ENCODE data around the gene ADSS1.

ADSS1 gene

GRCh38 chr14:104734051-104734587 is 10.1 kb downstream of the ADSS1 start:
- no peak for FAIRE-seq
- DNase-seq (ENCODE audit: insufficient read length, low spot score) = no peak
- TF ChIP-seq POLR2A (IDR thresholded peaks at IDR 0.05; ENCODE audit: low read depth, low read length) = no peak

GRCh38 chr14:104734601-104734990 is 10.6 kb downstream of the ADSS1 start:
- TF ChIP-seq POLR2A (IDR thresholded peaks at IDR 0.05; ENCODE audit: low read depth, low read length) = no peak
- no peak for FAIRE-seq
- no peak for DNase-seq (ENCODE audit: insufficient read length, low spot score)

GRCh38 chr14:104734991-104735779 is 11.2 kb downstream of the ADSS1 start:
- DNase-seq (ENCODE audit: insufficient read length, low spot score) (no peak), FAIRE-seq (no peak)
- no peak for TF ChIP-seq POLR2A (IDR thresholded peaks at IDR 0.05; ENCODE audit: low read depth, low read length)

- no peak for TF ChIP-seq POLR2A (IDR thresholded peaks at IDR 0.05; ENCODE audit: low read depth, low read length)
- FAIRE-seq = no peak
- no peak for DNase-seq (ENCODE audit: insufficient read length, low spot score)
These were observed 12.0 kb downstream of the ADSS1 start for GRCh38 chr14:104735830-104736642.

- no peak for DNase-seq (ENCODE audit: insufficient read length, low spot score)
- TF ChIP-seq POLR2A (IDR thresholded peaks at IDR 0.05; ENCODE audit: low read depth, low read length) = no peak
- FAIRE-seq = no peak
These were observed 14.5 kb downstream of the ADSS1 start for GRCh38 chr14:104738375-104739019.

- FAIRE-seq = no peak
- no peak for TF ChIP-seq POLR2A (IDR thresholded peaks at IDR 0.05; ENCODE audit: low read depth, low read length)
- DNase-seq (ENCODE audit: insufficient read length, low spot score) = no peak
These were observed 15.0 kb downstream of the ADSS1 start for GRCh38 chr14:104739026-104739425.

GRCh38 chr14:104739546-104740516 is 15.8 kb downstream of the ADSS1 start:
- no peak for TF ChIP-seq POLR2A (IDR thresholded peaks at IDR 0.05; ENCODE audit: low read depth, low read length)
- no peak for FAIRE-seq
- no peak for DNase-seq (ENCODE audit: insufficient read length, low spot score)

GRCh38 chr14:104741108-104741802 is 17.2 kb downstream of the ADSS1 start:
- FAIRE-seq (no peak), DNase-seq (ENCODE audit: insufficient read length, low spot score) (no peak)

GRCh38 chr14:104741803-104742251 is 17.8 kb downstream of the ADSS1 start:
- TF ChIP-seq POLR2A (IDR thresholded peaks at IDR 0.05; ENCODE audit: low read depth, low read length) = no peak
- DNase-seq (ENCODE audit: insufficient read length, low spot score) (no peak), FAIRE-seq (no peak)

More at GRCh38 chr14:104741108-104741802, 17.2 kb downstream of the ADSS1 start:
- no peak for TF ChIP-seq POLR2A (IDR thresholded peaks at IDR 0.05; ENCODE audit: low read depth, low read length)

- FAIRE-seq (no peak), DNase-seq (ENCODE audit: insufficient read length, low spot score) (no peak)
- TF ChIP-seq POLR2A (IDR thresholded peaks at IDR 0.05; ENCODE audit: low read depth, low read length) = no peak
These were observed 18.8 kb downstream of the ADSS1 start for GRCh38 chr14:104742586-104743455.
